Heart right ventricle (tissue), 16 donors: ENCODE results near the gene ANAPC1. TPM values are rescaled to one million over a fixed set of nuclear protein-coding genes. Genes with fewer than 3 reads are reported as not detected.
"Not testable (repeated sequence)": the region's sequence is repeated elsewhere in the genome, so short reads cannot be mapped to it uniquely, and the experiment has no call there.

Source experiments
- ATAC-seq, 8 donors: fragments of 200-7000 bp; cut with Tn5 transposase; one replicate each; pipeline ENCODE4 v1.9.1; 2020; ENCODE audit warnings: mild to moderate bottlenecking in 8 of 8, moderate library complexity in 8 of 8, moderate number of reproducible peaks in 1 of 8
- DNase-seq, 2 donors: peaks; one replicate each; pipeline ENCODE4 v3.0.0-alpha.2; 2020
- H3K27ac ChIP-seq, 10 donors: fragments of 200-600 bp; sonication (generic) in 2 of 10; one replicate each; pipeline versions ENCODE4 v1.5.0 to v1.8.0; 2020 to 2022; ENCODE audit warnings: mild to moderate bottlenecking in 3 of 10
- H3K27me3 ChIP-seq, 7 donors: fragments of 200-600 bp; one replicate each; pipeline ENCODE4 v1.8.0; 2021 to 2022; ENCODE audit warnings: mild to moderate bottlenecking in 2 of 7
- H3K36me3 ChIP-seq, 9 donors: fragments of 200-600 bp; sonication (generic) in 1 of 9; one replicate each; pipeline versions ENCODE4 v1.5.0 to v1.8.0; 2020 to 2022; ENCODE audit warnings: mild to moderate bottlenecking in 2 of 9
- H3K4me1 ChIP-seq, 9 donors: fragments of 200-600 bp; sonication (generic) in 1 of 9; one replicate each; pipeline versions ENCODE4 v1.5.0 to v1.8.0; 2020 to 2022; ENCODE audit warnings: mild to moderate bottlenecking in 4 of 9
- H3K4me3 ChIP-seq, 10 donors: fragments of 200-600 bp; sonication (generic) in 2 of 10; one replicate each; pipeline versions ENCODE4 v1.5.0 to v1.8.0; 2020 to 2022; ENCODE audit warnings: mild to moderate bottlenecking in 7 of 10, moderate library complexity in 2 of 10
- H3K9me3 ChIP-seq, 11 donors: fragments of 200-600 bp in 10 of 11; sonication (generic) in 2 of 11; one replicate each; pipeline versions ENCODE4 v1.5.0 to v1.8.0; 2013 to 2022; ENCODE audit warnings: mild to moderate bottlenecking in 2 of 11, control low read depth in 1 of 11, moderate library complexity in 1 of 11
- WGBS, 2 donors: extraction: QIAGEN DNeasy Blood & Tissue Kit; methylation state at CpG; one replicate each; pipeline ENCODE4 v1.1.7; 2013; ENCODE audit warnings: inconsistent platforms in 1 of 2; 5-methylcytosine and 5-hydroxymethylcytosine counted together
- intact Hi-C, 10 donors: fragments of 100-400 bp; cut with DNase I; formaldehyde crosslinking; loops; one replicate each; pipeline versions ENCODE4 v1.11.1 to v1.14.2; 2022
- polyA plus RNA-seq, 2 donors: library from polyadenylated mRNA; stranded (reverse); fragments of 200-250 nt; gene quantifications; one replicate each; pipeline ENCODE4 v1.2.3, GENCODE V29; 2013
- total RNA-seq, 10 donors: library from RNA; stranded (reverse); fragmentation: NEBNext Ultra II Directional in 3 of 10; extraction: Animal tissue kit (Norgen Biotek cat#: 25700) in 3 of 10; gene quantifications; one replicate each; pipeline versions ENCODE4 v1.2.1 to v1.2.4, GENCODE V29; 2021 to 2023
- TF ChIP-seq, protein P1 (sequence below), 9 donors: fragments of 200-600 bp; sonication (generic) in 2 of 9; IDR thresholded peaks; one replicate each; pipeline versions ENCODE4 v1.5.0 to v1.8.0; 2021 to 2022; ENCODE audit warnings: antibody characterized with exemption in 9 of 9, mild to moderate bottlenecking in 5 of 9, moderate library complexity in 1 of 9
- donor health status: Arrhythmogenic right ventricular cardiomyopathy.
- donor health status: ischemic (EF 13 %, LVEDD 7.1; RV severe dilation, severe dysfunction).
- donor health status: healthy with polysubstance abuse.
- donor health status: DM: no; HTN: yes; CAD: no.
- donor health status: DM: no; HTN: no; CAD: no.
- donor health status: ischemic (EF 25% LVEDD 6.9; RV normal size, moderate dysfunction).
- donor health status: ischemic (EF 25% LVEDD 5.7; RV mildly dilated, moderate dysfunction).
- donor health status: healthy.
- donor health status: DM: yes; HTN: yes; CAD: no.
- donor health status: Ischemic cardiomyopathy.
- donor health status: ischemic (EF 35%, LVEDD 5.7; RV mildly dilated, moderate dysfunction).
- donor health status: nonischemic (EF 11% LVEDD 7.7; RV severe dilation, severe dysfunction).
- donor health status: DM: yes; HTN: yes; CAD: no.
- donor health status: PGD.
- donor health status: ischemic (EF 29% LVEDD 5.4; RV normal size, mild dysfunction).
- donor health status: nonischemic (EF 23%, LVEDD 6.1; RV moderate dilation, normal function).

The ANAPC1 gene
- total and polyA plus RNA-seq, 12 donors = 3.9 to 23.2 (median 18.6) TPM

DNA sequence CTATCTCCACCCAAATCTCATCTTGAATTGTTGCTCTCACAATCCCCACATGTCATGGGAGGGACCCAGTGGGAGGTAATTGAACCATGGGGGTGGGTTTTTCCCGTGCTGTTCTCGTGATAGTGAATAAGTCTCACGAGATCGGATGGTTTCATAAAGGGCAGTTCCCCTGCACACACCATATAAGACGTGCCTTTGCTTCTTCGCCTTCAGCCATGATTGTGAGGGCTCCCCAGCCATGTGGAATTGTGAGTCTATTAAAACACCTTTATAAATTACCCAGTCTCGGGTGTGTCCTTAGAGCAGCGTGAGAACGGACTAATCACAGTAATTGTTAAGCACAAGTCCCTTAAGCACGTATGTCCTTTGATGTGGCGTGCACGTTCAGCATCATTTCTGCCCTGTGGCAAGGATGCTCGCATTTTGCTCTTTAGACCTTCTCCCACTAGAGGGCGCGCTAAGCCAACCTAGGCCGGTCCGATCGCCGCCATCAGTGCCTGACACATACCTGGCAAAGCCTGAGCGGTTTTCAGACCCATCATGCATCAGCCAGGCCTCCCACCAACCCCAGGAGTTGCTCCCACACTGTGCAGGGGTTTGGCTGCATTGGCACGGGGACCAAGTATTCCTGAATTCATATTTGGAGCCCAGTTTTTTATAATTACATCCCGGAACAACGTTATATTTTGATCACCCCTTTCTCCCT, 136.4 kb downstream of the ANAPC1 start:
- H3K27me3 ChIP-seq = peaks cover 0 to 11% (median 0%) of the 10 kb centered on the region in 7 donors
- H3K4me3 ChIP-seq, H3K36me3 ChIP-seq, H3K9me3 ChIP-seq, H3K4me1 ChIP-seq, intact Hi-C loops, H3K27ac ChIP-seq: not testable (repeated sequence)
- ATAC-seq (peak; percentile 63 to 92 (median 88)), DNase-seq (peak; percentile 55 to 56)
- WGBS, 2 donors = 19 to 25% methylated on average over 18 to 20 of the region's 23 CpGs
- TF ChIP-seq, protein P1, sequence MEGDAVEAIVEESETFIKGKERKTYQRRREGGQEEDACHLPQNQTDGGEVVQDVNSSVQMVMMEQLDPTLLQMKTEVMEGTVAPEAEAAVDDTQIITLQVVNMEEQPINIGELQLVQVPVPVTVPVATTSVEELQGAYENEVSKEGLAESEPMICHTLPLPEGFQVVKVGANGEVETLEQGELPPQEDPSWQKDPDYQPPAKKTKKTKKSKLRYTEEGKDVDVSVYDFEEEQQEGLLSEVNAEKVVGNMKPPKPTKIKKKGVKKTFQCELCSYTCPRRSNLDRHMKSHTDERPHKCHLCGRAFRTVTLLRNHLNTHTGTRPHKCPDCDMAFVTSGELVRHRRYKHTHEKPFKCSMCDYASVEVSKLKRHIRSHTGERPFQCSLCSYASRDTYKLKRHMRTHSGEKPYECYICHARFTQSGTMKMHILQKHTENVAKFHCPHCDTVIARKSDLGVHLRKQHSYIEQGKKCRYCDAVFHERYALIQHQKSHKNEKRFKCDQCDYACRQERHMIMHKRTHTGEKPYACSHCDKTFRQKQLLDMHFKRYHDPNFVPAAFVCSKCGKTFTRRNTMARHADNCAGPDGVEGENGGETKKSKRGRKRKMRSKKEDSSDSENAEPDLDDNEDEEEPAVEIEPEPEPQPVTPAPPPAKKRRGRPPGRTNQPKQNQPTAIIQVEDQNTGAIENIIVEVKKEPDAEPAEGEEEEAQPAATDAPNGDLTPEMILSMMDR (IDR thresholded peaks at IDR 0.05) = peak; percentile 13 to 70 (median 60)

- 48 to 52% methylated on average over 8 of the region's 8 CpGs for WGBS, 2 donors
- H3K4me3 ChIP-seq, ATAC-seq, DNase-seq, H3K27ac ChIP-seq, H3K36me3 ChIP-seq, H3K9me3 ChIP-seq, H3K4me1 ChIP-seq, intact Hi-C loops: not testable (repeated sequence)
- peaks cover 0 to 13% (median 0%) of the 10 kb centered on the region in 7 donors for H3K27me3 ChIP-seq
These were observed 139.2 kb downstream of the ANAPC1 start for GRCh38 chr2:111744751-111745150.

DNA sequence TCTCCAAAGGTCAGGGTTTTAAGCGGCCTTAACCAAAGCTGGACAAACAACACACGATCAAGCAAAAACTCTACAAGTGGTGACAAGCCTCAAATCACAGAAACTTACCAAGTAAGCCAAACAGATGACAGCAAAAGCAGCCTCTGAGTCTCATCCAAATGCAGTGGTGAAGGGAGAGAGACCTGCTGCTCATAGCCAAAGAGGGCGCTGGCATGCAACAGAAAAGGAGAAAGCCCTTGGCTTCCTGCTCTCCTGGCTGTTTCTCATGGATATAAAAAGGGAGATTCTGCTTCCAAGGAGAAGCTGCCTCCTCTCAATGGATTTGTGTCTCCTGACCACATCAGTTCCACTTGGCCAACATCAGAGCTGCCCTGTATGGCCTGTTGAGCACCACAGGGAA, 142.5 kb downstream of the ANAPC1 start:
- H3K9me3 ChIP-seq, DNase-seq, H3K4me3 ChIP-seq, ATAC-seq, intact Hi-C loops, H3K36me3 ChIP-seq, H3K27me3 ChIP-seq, H3K27ac ChIP-seq, H3K4me1 ChIP-seq: not testable (repeated sequence)
- 70 to 79% methylated on average over 2 of the region's 3 CpGs for WGBS, 2 donors

GRCh38 chr2:111735838-111736721, 147.9 kb downstream of the ANAPC1 start:
- H3K9me3 ChIP-seq, H3K36me3 ChIP-seq, H3K4me3 ChIP-seq, intact Hi-C loops, H3K4me1 ChIP-seq, H3K27ac ChIP-seq, H3K27me3 ChIP-seq: not testable (repeated sequence)
- TF ChIP-seq, protein P1 (IDR thresholded peaks at IDR 0.05) = peak in 8 of 9 donors; percentile 33 to 62 (median 55)
- ATAC-seq (peak; percentile 71 to 89 (median 86)), DNase-seq (peak in 1 of 2 donors; percentile 22)
- WGBS, 2 donors = 27 to 52% methylated on average over 6 to 7 of the region's 9 CpGs

DNA sequence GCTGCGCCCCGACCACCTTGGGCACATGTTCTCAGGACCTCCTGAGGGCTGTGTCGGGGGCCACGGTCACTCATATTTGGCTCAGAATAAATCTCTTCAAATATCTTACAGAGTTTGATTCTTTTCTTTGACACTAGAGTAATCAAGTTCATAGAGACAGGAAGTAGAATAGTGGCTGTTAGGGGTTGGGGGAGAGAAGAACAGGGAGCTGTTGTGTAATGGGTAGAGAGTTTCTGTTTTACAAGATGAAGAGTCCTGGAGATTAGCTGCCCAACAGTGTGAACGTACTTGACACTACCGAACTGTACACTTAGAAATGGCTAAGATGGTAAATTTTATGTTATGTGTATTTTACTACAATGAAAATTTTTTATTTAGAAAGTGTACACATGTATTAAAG, 148.6 kb downstream of the ANAPC1 start:
- H3K27me3 ChIP-seq, H3K36me3 ChIP-seq, H3K4me1 ChIP-seq, H3K27ac ChIP-seq, intact Hi-C loops, H3K4me3 ChIP-seq, H3K9me3 ChIP-seq, DNase-seq: not testable (repeated sequence)
- WGBS, 2 donors = 83 to 98% methylated on average over 4 of the region's 6 CpGs
- peak in 2 of 8 donors; percentile 10 for ATAC-seq

DNA sequence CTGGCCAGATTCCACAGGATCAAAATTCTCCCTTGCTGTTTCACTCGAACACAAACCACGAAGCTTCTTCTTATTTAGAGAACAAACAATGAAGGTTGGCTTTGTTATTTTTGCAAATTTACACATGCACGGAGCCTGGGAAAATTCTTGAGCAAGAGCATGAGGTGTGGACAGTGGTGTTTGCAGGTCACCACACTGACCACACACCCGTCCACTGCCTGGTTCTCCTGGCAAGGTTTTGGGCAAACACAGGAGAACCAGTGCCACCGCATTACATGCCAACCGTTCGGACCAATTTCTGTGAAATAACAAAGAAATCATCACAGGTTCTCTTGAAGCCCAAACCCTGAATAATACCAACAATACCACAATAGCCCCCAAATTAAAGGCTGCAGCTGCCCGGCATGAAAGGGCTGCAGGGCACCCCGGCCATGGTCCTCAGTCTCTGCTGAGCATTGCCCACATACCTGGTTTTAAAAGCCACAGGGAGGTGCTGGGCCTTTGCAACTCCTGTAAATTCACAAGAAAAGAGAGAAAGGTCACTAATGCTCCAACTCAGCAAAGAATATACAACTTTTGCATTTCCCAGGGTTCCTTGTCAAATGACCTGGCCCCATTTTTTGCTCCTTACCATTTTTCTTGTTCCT, 154.1 kb downstream of the ANAPC1 start:
- 98 to 100% methylated on average over 2 to 3 of the region's 9 CpGs for whole genome bisulfite sequencing, 2 donors
- H3K27ac ChIP-seq, H3K4me1 ChIP-seq, H3K9me3 ChIP-seq, DNase-seq, H3K27me3 ChIP-seq, H3K36me3 ChIP-seq, ATAC-seq, H3K4me3 ChIP-seq, intact Hi-C loops: not testable (repeated sequence)

- 69 to 70% methylated on average over 9 of the region's 16 CpGs for WGBS, 2 donors
- intact Hi-C loops, ATAC-seq: not testable (repeated sequence)
These were observed 156.3 kb downstream of the ANAPC1 start for GRCh38 chr2:111727611-111728110.

More at GRCh38 chr2:111727611-111728110, 156.3 kb downstream of the ANAPC1 start:
- not testable (repeated sequence) for H3K27ac ChIP-seq, DNase-seq, H3K27me3 ChIP-seq, H3K4me1 ChIP-seq, H3K36me3 ChIP-seq, H3K9me3 ChIP-seq, H3K4me3 ChIP-seq
